ENCODE results near the gene ARL14EP.

GRCh38 chr11:30358536-30358935 is 35.6 kb downstream of the ARL14EP start:
- TF ChIP-seq CTCF (IDR thresholded peaks at IDR 0.05; ENCODE audit: poor library complexity), result no peak
- no peak for TF ChIP-seq EZH2phosphoT487 (IDR thresholded peaks at IDR 0.05; ENCODE audit: low read depth, severe bottlenecking, unreplicated experiment)
- TF ChIP-seq EZH2 (IDR thresholded peaks at IDR 0.05; ENCODE audit: borderline replicate concordance), result no peak
